GM12872 (cell line): ENCODE data around the gene JUP.

ENCODE experiments used
- TF ChIP-seq, protein P1 (sequence below): IDR thresholded peaks from 3 replicates; pipeline ENCODE4 v1.5.1; 2011; ENCODE audit warnings: low read depth, mild to moderate bottlenecking, low read length, moderate library complexity; ENCODE audit not compliant: insufficient read depth

The JUP gene

DNA sequence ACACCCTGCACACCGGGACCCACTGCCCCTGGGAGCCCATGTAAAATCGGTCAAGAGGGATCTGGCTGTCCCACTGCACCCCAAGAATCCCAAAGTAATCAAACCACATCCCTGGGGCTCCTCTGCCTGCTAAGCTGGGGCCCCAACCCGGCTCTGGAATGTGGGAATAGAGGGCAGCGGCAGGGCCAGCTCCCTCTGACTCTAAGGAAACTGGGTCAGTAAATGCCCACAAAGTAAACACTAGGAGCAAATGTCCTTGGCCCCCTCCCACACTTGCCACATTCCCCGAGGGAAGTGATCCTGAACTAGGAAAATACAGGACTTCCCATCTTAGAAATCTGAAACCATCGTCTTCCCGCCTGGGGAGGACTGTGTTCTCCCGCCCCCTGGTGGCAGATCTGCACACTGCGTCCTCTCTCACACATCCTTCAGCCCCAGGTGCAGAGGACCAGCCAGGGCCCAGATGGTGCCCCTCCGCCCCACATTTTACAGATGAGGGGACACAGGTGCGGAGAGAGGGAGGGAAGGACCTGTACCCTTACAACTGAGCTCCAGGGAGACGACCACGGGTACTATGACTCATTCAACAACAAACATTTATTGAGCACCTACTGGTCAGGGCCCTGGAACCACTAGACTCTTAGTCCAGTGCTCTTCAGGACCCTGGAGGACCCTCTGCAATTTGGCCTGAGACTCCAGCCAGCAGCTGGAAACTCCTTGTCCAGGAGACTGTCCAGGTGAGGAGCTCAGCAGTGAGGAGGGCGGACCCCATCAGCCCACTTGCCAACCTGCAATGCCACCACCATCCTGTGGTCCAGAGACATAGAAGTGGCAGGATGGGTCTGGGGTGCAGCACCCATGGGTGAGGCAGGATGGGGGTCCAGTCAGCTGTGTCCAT is 15.1 kb upstream of the JUP start:
- TF ChIP-seq, protein P1, sequence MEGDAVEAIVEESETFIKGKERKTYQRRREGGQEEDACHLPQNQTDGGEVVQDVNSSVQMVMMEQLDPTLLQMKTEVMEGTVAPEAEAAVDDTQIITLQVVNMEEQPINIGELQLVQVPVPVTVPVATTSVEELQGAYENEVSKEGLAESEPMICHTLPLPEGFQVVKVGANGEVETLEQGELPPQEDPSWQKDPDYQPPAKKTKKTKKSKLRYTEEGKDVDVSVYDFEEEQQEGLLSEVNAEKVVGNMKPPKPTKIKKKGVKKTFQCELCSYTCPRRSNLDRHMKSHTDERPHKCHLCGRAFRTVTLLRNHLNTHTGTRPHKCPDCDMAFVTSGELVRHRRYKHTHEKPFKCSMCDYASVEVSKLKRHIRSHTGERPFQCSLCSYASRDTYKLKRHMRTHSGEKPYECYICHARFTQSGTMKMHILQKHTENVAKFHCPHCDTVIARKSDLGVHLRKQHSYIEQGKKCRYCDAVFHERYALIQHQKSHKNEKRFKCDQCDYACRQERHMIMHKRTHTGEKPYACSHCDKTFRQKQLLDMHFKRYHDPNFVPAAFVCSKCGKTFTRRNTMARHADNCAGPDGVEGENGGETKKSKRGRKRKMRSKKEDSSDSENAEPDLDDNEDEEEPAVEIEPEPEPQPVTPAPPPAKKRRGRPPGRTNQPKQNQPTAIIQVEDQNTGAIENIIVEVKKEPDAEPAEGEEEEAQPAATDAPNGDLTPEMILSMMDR = peak; percentile 93

DNA sequence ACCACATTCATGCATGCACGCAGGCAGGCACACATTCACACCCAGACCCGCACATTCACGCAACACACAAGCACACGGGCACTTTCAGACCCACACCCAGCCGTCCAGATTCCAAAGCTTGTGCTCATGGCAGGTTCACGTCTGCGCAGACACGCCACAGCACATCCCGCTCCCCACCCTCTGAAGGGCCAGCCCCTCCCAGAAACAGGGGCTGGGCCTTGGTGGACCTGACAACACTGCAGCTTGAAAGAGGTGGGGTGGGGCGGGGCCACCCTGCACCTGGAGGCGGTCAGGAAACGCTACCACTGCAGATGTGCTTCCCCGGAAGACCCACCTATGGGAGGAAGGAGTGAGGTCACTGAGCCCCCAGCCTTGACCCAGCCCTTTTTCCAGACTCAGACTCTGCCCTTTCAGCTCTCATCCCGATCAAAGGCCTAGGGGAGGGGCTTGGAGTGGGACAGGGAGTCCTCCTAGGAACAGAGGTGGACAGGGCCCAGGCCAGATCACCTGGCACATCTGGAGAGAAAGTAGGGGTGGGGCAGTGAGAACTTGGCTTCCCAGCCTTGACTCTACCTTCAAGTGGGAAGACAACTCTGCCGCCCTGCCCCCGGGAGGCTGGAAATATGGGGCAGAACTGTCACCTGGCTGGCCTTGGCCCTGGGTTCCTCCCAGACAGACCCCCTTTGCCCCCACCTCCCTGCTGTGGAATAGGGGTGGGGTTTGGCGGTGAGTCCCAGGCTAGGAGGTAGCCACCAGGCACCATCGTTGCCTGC is 14.3 kb upstream of the JUP start:
- TF ChIP-seq, protein P1 = no peak

DNA sequence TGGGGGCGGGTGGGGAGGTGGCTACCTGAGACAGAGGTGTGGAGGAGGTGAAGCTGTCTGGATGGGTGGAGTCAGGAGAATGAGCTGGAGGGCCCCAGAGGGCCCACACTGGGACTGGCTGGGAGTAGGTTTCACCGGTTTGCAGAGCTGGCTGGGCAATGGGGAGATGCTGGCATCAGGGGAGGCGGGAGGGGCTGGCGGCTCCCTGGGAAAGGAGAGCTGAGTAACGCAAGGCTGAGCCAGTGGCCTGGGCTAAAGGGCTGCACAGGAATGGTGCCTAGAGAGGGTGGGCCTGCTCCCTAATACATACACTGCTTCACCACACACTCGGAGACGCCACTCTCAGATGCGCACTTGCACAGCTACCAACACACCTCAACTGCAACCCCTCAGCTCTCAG is 12.9 kb upstream of the JUP start:
- TF ChIP-seq, protein P1 = no peak

DNA sequence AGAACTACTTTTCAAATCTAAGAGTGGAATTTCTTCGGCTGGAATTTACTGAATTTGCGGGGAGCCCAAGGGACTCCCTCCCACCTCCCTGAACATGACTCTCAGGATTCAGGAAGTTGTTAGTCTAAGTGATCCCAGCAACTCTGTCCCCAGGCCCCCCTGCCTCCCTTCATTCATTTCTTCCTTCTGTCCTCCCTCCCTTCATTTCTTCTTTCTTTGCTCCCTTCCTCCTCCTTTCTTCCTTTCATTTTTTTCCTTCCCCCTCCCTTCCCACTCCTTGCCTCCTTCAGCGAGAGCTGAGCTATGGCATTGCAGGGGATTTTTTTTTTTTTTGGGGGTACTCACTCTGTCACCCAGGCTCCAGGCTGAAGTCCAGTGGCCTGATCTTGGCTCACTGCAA is 10.9 kb upstream of the JUP start:
- TF ChIP-seq, protein P1 = no peak

DNA sequence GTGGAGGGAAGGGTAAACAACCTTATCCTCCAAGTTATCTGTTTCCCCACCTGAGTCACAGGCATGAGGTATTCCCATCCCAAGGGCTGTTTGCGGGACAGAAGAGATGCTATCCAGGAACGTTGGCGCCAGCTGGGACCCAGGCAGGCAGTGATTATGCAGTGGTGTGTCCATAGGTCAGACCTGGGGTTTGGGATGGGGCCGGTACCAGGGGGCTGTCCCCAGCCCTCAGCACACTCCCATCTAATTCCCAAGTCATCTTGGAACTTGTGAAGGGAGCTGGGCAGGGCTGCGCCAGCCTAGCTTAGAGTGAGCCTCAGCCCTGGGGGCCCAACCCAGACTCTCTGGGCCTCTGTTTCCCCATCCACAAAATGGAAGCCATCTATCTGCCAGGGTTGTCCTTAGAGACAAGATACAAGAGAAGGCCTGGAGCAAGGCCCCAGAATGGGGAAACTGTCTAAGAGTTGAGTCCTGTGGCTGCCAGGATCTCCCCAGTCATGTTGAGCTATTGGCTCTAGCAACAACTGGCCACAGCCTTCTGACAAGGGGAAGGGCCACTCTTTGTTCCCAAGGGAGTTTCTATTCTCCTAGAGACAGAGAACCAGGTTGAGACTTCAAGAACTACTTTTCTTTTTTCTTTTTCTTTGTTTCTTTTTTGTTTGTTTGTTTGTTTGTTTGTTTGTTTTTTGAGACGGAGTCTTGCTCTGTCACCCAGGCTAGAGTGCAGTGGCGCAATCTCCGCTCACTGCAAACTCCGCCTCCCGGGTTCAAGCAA is 9.8 kb upstream of the JUP start:
- TF ChIP-seq, protein P1 = no peak

DNA sequence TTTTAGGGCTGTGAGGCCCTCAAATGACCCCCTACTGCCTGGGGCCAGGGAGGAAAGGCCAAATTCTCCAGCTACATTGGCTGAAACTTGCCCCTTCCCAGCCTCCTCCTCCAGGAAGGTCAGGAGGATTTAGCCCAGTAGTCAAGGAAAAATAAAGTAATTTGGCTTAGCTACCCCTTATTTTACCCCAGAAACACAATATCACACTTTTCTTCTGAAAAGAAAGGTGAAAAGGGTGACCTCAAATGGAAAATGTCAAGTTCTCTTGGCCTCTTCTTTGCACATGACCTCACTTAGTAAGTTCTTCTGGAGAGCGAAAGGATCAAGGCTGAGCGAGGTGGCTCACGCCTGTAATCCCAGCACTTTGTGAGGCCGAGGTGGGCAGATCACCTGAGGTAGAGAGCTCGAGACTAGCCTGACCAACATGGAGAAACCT is 8.0 kb upstream of the JUP start:
- TF ChIP-seq, protein P1 = no peak

DNA sequence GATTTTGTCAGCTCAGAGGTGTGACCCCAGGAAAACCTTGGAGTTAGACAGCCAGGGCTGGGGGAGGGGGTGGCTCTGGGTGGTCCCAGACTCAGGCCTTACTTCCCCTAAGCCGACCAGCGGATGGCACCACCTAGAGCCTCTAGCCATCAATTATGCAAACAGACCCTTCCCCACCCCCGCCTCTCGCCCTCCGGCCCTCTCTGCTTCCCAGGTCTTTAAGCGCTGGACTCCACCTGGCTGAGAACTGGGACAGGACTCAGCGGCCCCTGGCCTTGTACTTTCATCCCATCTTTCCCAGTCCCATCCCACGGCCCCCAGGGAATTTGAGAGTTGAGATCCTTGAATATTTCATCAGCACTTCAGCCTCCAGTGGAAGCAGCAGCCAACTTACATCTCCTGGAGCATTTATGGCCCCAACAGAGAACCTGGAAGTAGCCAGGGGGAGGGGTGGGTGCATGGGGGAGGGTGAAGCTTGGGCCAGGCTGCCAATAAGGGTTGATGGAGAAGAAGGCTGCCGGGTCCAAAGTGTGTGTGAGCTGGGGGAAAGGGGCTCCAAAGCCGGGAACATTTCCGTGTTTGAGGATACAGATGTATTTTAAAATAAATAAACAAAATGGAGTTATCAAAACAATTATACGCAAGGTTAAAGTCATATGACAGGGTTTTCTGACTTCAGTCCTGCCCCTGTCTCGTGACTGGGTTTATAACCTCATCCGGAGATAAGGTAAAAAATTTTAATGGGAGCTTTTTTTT is 7.5 kb upstream of the JUP start:
- TF ChIP-seq, protein P1 = no peak
